HPDE6-E6E7 (cell line): ENCODE results near the gene ATF7IP2.
"Not testable (repeated sequence)": the region's sequence is repeated elsewhere in the genome, so short reads cannot be mapped to it uniquely, and the experiment has no call there.

Source experiments
- DNase-seq: peaks from one replicate; pipeline ENCODE4 v3.0.0; 2011; ENCODE audit warnings: missing footprints; ENCODE audit errors: extremely low spot score

Gene ATF7IP2, protein sequence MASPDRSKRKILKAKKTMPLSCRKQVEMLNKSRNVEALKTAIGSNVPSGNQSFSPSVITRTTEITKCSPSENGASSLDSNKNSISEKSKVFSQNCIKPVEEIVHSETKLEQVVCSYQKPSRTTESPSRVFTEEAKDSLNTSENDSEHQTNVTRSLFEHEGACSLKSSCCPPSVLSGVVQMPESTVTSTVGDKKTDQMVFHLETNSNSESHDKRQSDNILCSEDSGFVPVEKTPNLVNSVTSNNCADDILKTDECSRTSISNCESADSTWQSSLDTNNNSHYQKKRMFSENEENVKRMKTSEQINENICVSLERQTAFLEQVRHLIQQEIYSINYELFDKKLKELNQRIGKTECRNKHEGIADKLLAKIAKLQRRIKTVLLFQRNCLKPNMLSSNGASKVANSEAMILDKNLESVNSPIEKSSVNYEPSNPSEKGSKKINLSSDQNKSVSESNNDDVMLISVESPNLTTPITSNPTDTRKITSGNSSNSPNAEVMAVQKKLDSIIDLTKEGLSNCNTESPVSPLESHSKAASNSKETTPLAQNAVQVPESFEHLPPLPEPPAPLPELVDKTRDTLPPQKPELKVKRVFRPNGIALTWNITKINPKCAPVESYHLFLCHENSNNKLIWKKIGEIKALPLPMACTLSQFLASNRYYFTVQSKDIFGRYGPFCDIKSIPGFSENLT

DNA sequence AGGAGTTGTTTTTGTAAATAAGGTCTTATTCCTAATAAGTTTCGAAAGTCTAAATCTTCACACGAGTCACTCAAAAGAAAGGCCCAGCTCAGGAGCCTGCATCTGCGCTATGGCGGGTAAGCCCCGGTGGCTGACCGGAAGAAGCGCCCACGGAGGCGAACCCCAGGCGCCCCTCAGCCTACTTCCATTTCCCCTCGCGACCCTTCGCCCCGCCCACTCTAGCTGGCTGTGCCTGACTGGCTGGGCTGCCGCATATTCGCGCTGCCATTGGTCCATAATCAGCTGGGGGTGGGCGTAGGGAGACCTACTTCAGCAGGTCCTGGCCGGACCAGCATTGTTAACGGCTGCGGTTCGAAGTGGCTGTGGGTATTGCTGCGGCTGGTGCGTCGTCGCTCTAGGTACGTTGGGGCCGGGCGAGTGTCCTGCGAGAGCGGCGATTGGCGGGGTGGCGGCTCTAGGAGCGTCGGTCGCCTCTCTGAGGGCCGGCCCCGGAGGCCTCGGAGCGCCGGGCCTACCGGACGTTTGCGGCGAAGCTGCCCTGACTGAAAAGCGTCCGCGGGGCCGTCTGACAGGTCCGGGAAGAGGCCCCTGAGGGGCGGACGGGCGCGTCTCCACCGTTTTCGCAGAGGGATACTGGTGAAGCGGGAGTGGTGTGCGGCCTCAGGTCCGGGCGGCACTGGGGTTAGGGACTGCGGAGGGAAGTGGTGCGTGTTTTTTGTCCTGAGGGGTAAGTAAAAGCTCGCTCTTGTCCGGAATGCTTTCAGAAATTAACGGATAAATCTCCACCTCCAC is at the start of gene ATF7IP2:
Gene ATF7IP2 (plus strand): TSS at position 337 of the 792 bp plus-strand sequence. CDS start 44,560 bp downstream, outside the sequence.
- peak; percentile 76 for DNase-seq

DNA sequence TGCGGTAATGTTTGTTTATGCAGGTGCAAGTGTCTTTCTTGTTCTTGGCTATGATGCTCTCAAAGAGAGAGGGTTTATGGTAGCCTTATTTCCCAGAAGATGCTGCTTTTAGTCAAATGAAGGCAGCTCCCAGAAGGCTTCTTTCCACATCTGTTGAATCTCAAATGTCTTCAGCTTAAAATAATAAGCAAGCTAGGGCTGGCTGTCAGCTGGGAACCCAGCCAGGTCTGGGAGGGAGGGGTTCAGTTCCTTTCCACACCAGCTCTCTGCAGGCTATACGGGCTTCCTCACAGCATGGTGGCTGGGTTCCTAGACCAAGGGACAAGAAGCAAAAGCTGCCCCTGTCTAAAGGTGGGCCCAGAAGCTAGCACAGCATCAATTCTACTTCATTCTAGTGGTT is 47.4 kb upstream of the ATF7IP2 start:
- DNase-seq = no peak

DNA sequence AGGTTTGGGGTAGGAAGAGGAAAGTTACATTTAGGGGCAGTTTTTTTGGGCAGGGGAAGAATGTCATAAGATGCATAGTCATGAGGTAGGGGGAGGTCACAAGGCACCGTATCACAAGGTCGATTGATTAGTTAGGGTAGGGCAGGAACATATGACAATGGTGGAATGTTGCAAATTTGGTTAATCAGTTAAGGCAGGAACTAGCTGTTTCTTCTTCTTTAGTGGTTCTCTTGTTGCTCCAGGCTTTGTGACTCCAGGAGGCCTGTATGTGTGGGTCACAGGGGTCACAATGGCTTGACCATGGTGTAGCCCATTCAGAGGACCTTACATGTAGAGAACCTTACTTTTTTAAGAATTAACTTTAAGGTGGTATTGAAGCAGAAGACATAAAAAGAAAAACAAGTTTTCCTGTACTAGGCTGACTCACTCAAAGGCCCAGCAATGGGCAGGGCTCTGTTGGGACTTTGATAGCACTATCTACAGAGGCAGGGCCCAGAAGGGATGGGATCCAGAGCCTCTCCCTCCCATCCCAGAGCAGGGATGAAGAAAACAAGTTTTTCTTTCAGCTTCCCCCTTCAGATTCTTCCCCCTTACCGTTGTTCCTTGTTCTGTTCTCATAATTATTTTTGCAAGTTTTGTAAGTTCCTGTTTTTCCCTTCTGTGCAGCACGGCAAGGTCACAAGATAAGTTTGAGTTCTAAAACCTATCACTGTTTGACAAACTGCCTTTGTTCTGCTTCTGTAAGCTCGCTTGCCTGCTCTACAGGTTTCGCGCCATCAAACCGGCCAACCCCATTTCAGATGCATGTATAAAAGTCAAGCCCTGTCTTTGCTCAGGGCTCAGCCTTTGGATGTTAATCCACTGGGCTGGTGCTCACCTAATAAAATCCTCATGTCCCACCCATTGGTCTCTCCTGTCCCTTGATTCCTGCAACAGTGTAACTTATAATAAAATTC is 45.8 kb upstream of the ATF7IP2 start:
- no peak for DNase-seq

DNA sequence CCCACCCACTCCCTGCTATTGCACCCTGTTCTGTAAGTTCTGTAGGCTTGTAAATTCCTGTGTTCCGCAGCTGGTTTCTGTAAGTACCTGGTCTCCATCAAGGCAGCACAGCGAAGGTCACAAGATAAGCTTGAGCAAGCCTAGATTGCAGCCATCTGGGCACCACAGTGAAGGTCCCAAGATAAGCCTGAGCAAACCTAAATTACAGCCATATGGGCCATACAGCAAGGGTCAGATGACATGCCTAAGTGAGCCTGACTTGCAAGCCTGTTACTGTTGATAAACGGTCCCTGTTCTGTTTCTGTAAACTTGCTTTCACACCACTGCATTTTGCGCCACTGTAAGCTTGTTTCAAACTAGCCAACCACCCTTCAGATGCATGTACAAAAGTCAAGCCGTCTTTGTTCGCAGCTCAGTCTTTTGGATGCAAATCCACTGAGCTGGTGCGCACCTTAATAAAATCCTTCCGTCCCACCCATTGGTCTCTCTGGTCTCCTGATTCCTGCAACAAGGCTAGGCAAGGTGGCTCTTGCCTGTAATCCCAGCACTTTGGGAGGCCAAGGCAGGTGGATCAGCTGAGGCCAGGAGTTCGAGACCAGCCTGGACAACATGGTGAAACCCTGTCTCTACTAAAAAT is 42.6 kb upstream of the ATF7IP2 start:
- DNase-seq = no peak

DNA sequence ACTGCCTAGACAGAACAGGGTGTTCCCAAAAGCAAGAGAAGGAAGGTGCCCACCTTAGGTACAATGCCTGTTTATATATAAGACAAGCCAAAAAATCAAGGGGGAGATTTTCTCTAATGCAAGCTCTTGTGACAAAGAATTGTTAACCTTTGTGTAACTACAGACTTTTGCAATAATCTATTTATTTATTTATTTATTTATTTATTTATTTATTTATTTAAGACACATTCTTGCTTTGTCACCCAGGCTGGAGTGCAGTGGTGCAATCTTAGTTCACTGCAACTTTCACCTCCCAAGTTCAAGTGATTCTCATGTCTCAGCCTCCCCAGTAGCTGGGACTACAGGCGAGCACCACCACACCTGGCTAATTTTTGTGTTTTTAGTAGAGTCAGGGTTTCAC is 41.2 kb upstream of the ATF7IP2 start:
- DNase-seq = not testable (repeated sequence)

DNA sequence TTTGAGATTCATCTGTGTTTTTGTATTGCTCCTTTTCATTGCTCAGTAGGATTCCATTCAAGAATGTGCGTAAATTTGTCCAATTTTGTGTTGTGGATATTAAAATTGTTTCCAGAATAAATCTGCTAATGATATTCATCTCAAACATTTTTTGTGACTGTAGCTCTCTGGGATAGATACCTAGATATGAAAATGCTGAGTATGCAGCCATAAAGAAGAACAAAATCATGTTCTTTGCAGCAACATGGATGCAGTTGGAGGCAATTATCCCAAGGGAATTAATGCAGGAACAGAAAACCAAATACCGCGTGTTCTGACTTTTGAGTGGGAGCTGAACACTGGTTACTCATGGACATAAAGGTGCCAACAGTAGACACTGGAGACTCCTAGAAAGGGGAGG is 40.2 kb upstream of the ATF7IP2 start:
- DNase-seq = no peak

DNA sequence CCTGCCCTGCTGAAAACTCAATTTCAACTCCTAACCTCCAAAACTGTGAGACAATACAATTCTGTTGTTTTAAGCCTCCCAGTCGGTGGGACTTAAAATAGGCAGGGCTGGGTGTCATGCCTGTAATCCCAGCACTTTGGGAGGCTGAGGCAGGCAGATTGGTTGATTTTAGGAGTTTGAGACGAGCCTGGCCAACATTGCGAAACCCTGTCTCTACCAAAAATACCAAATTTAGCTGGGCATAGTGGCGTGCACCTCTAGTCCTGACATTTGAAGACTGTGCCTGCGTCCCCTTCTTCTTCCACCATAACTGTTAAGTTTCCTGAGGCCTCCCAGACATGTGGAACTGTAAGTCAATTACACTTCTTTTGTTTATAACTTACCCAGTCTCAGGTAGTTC is 36.0 kb upstream of the ATF7IP2 start:
- DNase-seq = no peak

DNA sequence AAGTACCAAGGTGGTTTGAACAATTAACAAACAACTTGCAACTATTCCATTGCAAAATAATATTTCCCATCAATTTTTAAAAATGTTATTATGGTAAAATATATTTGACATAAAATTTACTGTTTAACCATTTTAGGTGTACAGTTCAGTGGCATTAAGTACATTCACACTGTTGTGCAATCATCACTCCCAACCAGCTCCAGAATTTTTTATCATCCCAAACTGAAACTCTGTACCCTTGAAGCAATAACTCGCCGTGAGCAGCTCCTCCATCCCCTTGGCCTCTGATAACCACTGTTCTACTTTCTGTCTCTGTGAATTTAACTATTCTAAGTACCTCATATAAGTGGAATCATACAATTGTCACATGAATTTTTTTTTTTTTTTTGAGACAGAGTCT is 33.6 kb upstream of the ATF7IP2 start:
- DNase-seq = no peak

DNA sequence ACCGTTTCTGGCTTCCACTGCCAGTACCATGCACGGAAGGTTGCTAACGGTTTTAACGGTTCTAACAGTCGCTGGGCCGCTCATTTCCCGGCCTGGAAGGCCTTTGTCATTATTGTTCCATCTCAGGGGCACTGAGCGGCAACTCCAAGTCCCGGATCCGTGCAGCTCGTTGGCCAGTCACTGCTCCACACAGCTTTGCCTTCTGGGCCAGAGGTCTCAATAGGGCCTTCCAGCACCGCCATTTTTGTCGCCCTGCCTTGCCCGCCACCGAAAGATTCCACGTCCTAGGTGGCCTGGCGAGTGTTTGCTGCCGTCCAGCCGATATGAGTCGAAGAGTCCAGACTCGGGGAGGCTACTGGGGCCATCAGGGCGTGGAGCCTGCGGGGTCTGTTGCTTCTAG is 30.3 kb upstream of the ATF7IP2 start:
- no peak for DNase-seq

DNA sequence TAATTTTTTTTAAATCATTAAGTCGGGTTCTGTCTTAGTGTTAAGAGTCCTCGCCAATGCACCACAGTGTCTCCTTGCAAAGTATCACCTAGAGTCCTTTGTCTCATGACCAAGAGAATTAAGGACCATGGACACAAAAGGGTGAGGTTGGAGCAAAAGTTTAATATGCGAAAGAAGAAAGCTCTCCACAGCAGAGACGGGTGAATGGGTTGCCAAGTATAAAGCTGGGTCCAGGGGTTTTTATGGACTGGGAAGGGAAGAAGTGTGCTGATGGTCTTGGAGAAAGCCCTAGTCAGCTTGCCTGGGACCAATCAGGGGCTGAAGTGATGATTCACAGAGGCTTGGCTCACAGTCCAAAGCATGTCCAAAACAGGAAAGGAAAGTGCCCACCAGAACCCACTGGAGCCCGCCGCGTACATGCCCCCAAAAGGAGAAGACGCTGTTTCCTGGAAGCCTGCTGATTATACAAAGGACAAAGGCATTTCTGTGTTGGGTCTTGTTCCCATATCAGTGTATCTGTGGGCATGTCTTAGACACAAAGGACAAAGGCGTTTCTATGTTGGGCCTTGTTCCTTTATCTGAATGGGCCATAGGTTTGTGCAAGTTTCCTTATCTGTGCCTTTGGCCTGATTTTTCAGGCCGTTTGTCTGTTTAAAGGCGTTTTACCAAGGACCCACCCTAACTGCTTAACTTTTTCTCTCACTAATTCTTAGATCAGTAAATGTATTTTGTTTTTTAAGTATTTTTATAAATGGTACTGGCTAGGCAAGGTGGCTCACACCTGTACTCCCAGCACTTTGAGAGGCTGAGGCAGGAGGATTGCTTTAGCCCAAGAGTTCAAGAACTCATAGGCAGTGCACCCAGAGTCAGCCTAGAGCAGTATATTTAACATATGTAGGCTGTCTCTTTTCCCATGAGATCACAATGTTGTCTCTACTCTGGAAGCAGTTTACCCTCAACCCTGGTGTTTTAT is 28.7 kb upstream of the ATF7IP2 start:
- DNase-seq = no peak

DNA sequence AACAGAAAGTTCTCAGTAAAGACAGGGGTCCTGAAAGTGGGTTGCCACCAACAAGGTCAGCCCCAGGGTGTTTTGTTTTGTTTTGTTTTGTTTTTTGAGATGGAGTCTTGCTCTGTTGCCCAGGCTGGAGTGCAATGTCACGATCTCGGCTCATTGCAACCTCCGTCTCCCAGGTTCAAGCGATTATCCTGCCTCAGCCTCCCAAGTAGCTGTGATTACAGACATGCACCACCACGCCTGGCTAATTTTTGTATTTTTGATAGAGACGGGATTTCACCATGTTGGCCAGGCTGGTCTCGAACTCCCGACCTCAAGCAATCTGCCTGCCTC is 24.1 kb upstream of the ATF7IP2 start:
- not testable (repeated sequence) for DNase-seq

DNA sequence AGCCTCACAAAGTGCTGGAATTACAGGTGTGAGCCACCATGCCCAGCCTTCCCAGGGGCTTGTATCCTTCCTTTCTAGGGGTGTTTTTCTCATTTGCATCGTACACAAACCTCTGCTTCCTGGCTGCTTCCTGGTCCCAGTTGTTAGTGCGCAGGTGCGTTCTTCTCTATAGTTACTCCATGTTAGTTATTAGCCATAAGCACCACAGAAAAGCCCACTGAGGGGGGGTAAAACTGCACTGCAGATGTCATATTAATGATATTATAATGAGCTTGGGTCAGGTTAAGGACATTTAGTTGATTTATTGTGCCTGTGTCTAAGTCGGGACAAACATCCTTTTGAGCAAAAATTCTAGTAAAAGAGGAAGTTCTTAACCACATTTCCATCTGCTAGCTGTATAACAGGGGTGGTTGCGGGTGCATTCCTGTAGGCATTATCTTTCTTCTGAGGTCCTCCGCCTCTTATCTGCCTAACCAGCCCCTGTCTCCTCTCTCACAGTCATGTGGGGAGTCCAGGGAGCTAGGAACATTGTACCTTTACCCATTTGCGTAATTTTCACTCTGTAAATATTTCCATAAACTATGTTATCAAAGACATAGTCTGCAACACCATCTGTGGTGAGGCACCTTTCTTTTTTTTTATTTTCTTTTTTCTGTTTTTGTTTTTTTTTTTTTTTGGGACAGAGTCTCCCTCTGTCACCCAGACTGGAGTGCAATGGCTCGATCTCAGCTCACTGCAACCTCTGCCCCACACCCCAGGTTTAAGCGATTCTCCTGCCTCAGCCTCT is 23.6 kb upstream of the ATF7IP2 start:
- no peak for DNase-seq

DNA sequence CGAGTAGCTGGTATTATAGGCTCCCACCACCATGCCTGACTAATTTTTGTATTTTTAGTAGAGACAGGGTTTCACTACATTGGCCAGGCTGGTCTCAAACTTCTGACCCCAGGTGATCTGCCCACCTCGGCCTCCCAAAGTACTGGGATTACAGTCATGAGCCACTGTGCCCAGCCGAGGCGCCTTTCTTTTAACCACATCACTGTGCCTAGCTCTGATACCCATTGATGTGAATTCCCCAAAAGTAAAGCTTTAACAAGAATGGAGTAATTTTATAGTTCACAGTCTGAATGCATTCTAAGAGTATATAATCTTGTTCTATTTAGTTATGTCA is 23.0 kb upstream of the ATF7IP2 start:
- not testable (repeated sequence) for DNase-seq

DNA sequence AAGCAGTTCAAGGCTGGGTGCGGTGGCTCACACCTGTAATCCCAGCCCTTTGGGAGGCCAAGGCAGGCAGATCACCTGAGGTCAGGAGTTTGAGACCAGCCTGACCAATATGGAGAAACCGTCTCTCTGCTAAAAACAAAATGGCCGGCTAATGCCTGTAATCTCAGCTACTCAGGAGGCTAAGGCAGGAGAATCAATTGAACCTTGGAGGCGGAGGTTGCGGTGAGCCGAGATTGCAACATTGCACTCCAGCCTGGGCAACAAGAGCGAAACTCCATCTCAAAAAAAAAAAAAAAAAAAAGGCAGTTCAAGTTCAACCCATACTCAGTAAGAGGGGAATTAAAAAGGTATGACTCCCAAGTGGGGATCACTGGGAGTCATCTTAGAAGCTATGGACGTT is 19.2 kb upstream of the ATF7IP2 start:
- not testable (repeated sequence) for DNase-seq

DNA sequence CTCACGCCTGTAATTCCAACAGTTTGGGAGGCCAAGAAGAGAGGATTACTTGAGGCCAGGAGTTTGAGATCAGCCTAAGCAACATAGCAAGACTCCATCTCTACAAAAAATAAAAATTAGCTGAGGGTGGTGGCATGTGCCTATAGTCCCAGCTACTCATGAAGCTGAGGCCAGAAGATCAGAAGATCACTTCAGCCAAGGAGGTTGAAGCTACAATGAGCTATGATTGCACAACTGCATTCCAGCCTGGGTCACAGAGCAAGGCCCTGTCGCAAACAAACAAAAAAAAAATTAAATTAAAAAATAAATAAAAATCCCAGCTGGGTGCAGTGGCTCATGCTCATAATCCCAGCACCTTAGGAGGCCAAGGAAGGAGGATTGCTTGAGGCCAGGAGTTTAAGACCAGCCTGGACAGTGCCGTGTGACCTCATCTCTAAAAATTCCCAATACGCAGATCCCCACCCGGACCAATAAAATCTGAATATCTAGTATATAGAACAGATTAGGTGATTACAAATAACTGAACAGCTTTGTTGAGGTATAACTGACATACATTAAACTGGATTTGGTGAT is 18.2 kb upstream of the ATF7IP2 start:
- no peak for DNase-seq

DNA sequence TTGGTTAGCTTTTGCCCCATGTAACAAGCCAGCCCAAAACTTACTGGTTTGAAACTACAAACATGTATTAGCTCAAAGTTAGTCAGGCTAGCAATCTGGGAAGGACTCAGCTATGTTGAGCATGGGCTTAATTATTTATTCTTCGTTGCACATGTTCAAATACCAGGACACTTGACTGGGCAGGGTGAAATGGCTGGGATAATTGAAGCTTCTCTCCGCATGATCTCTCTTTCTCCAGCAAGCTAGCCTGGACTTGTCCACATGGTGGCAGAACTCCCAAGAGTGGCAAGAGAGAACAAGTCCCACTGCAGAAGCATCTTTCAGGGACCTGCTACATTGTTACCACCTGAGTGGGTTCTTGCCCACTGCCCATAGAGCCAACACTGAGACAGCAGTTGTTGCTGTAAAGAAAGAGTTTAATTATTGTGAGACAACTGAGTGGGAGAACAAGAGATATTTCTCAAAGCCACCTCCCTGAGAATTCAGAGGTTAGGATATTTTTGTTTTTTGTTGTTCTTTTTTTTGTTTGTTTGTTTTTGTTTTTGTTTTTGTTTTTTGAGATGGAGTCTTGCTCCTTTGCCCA is 16.8 kb upstream of the ATF7IP2 start:
- no peak for DNase-seq

DNA sequence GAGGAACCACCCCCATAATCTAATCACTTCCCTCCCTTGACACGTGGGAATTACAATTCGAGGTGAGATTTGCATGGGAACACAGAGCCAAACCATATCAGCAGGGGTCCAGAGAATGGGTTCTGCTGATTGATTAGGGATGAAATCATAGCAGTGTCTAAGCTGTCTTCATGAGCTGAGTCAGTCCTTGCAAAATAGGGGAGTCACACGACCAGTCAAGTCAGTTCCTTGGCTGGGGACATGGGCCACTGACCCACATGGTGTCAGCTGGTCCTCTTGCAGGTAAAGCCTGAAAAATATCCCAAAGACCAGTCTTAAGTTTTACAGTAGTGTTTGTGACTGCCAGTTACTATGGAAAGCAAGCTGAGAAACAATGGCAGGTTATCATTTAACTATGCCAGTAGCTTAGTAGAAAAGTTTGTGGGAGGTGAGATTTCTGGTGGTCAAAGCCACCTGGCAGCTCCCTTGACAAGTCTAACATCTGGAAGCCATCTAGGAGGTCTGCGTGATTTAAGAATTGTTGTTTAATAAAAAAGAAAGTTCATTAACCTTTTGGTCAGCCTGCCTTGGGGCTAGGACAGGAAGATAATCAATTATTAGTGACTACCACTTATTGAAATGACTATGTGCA is 15.7 kb upstream of the ATF7IP2 start:
- no peak for DNase-seq

DNA sequence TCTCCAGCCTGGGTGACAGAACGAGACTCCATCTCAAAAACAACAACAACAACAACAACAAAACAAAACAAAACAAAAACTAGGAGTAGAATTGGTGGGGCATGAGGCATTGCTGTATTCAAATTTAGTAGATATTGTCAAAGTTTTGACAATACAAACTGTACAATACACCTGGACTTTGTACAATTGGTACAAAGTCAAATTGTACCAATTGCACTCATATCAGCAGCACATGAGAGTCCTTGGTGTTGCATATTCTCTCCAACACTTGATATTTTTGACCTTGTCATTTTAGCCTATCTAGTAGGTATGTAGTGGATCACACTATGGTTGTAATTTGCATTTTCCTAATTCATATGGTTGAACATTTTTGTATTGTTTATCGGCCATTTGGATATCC is 14.3 kb upstream of the ATF7IP2 start:
- no peak for DNase-seq
